Fibroblast of villous mesenchyme (primary cell): ENCODE data around the gene ALDH1B1. TPM values are rescaled to one million over a fixed set of nuclear protein-coding genes. Genes with fewer than 3 reads are reported as not detected.

Experiments
- DNase-seq: peaks from one replicate; pipeline ENCODE4 v3.0.0-alpha.2; 2010; ENCODE audit warnings: low read depth
- H3K4me3 ChIP-seq: 2 replicates; pipeline ENCODE4 v1.5.1; 2011; ENCODE audit warnings: low read depth, mild to moderate bottlenecking, low read length
- CTCF ChIP-seq: IDR thresholded peaks from 2 replicates; pipeline ENCODE4 v1.5.1; 2012; ENCODE audit warnings: low read depth, mild to moderate bottlenecking, low read length; ENCODE audit not compliant: insufficient read depth
- total RNA-seq: library from RNA; depleted of rRNA; stranded (reverse); fragments of >200 nt; gene quantifications from 2 replicates; pipeline ENCODE4 v1.2.3, GENCODE V29; 2012

ALDH1B1 gene
- total RNA-seq, 1 donor: 74.3 TPM

- H3K4me3 ChIP-seq: no peak overlapping the region
- no peak for DNase-seq
- no peak for TF ChIP-seq CTCF
Measured at GRCh38 chr9:38415856-38416255, 23.4 kb downstream of the ALDH1B1 start.

GRCh38 chr9:38416461-38416860, 24.0 kb downstream of the ALDH1B1 start:
- no peak for TF ChIP-seq CTCF
- DNase-seq: no peak
- no peak overlapping the region for H3K4me3 ChIP-seq

GRCh38 chr9:38417003-38417945, 24.8 kb downstream of the ALDH1B1 start:
- no peak for DNase-seq
- TF ChIP-seq CTCF: peak; percentile 60

GRCh38 chr9:38418366-38418765, 25.9 kb downstream of the ALDH1B1 start:
- TF ChIP-seq CTCF: no peak
- no peak for DNase-seq
- H3K4me3 ChIP-seq: no peak overlapping the region

More at GRCh38 chr9:38417003-38417945, 24.8 kb downstream of the ALDH1B1 start:
- H3K4me3 ChIP-seq: no peak overlapping the region

GRCh38 chr9:38419181-38419580, 26.7 kb downstream of the ALDH1B1 start:
- no peak overlapping the region for H3K4me3 ChIP-seq
- no peak for TF ChIP-seq CTCF
- DNase-seq: no peak

GRCh38 chr9:38421498-38422211, 29.2 kb downstream of the ALDH1B1 start:
- no peak for TF ChIP-seq CTCF
- no peak for DNase-seq
- H3K4me3 ChIP-seq: no peak overlapping the region
